ENCODE results near the gene MEST. TPM values are rescaled to one million over a fixed set of nuclear protein-coding genes. Genes with fewer than 3 reads are reported as not detected.

Gene MEST
- total RNA-seq, 1 donor, result 606 TPM

GRCh38 chr7:130473289-130473688 is 18.6 kb upstream of the MEST start:
- H3K4me3 ChIP-seq (ENCODE audit: low read depth, low read length), result no peak overlapping the region
- no peak for TF ChIP-seq CTCF (IDR thresholded peaks at IDR 0.05; ENCODE audit: insufficient read depth, low read depth, low read length)
- no peak for DNase-seq (ENCODE audit: low read depth)

- TF ChIP-seq CTCF (IDR thresholded peaks at IDR 0.05; ENCODE audit: insufficient read depth, low read depth, low read length), result no peak
- no peak for DNase-seq (ENCODE audit: low read depth)
- no peak overlapping the region for H3K4me3 ChIP-seq (ENCODE audit: low read depth, low read length)
Observed at GRCh38 chr7:130473876-130474275, 18.0 kb upstream of the MEST start.

- no peak for TF ChIP-seq CTCF (IDR thresholded peaks at IDR 0.05; ENCODE audit: insufficient read depth, low read depth, low read length)
- no peak overlapping the region for H3K4me3 ChIP-seq (ENCODE audit: low read depth, low read length)
- DNase-seq (ENCODE audit: low read depth), result no peak
Observed at GRCh38 chr7:130475776-130476175, 16.1 kb upstream of the MEST start.

- no peak overlapping the region for H3K4me3 ChIP-seq (ENCODE audit: low read depth, low read length)
- TF ChIP-seq CTCF (IDR thresholded peaks at IDR 0.05; ENCODE audit: insufficient read depth, low read depth, low read length), result no peak
- no peak for DNase-seq (ENCODE audit: low read depth)
Observed at GRCh38 chr7:130476297-130477150, 15.4 kb upstream of the MEST start.

- TF ChIP-seq CTCF (IDR thresholded peaks at IDR 0.05; ENCODE audit: insufficient read depth, low read depth, low read length), result no peak
- no peak for DNase-seq (ENCODE audit: low read depth)
- no peak overlapping the region for H3K4me3 ChIP-seq (ENCODE audit: low read depth, low read length)
Observed at GRCh38 chr7:130478991-130479390, 12.9 kb upstream of the MEST start.

- no peak for DNase-seq (ENCODE audit: low read depth)
- H3K4me3 ChIP-seq (ENCODE audit: low read depth, low read length), result no peak overlapping the region
- no peak for TF ChIP-seq CTCF (IDR thresholded peaks at IDR 0.05; ENCODE audit: insufficient read depth, low read depth, low read length)
Observed at GRCh38 chr7:130479716-130480400, 12.0 kb upstream of the MEST start.
